Smooth muscle cell (in vitro differentiated cells): ENCODE results near the gene ZNF410. TPM values are rescaled to one million over a fixed set of nuclear protein-coding genes. Genes with fewer than 3 reads are reported as not detected.

Experiments
- DNase-seq: peaks from one replicate; lab custom pipeline; 2025; ENCODE audit not compliant: unreplicated experiment; lab: John Stamatoyannopoulos, UW
- H2AFZ ChIP-seq: fragments of 200-600 bp; sonication (generic); 2 replicates; pipeline ENCODE4 v1.6.0; 2016; ENCODE audit warnings: antibody characterized with exemption, low read depth, mild to moderate bottlenecking
- H3F3A ChIP-seq: fragments of 200-600 bp; sonication (generic); 2 replicates; pipeline ENCODE4 v1.6.0; 2017; ENCODE audit warnings: antibody characterized with exemption, low read depth
- H3K27ac ChIP-seq: fragments of 200-600 bp; sonication (generic); 2 replicates; pipeline ENCODE4 v1.5.1; 2016; ENCODE audit warnings: low read depth, mild to moderate bottlenecking
- H3K27me3 ChIP-seq: fragments of 200-600 bp; sonication (generic); 2 replicates; pipeline ENCODE4 v1.6.1; 2016; ENCODE audit warnings: low read depth, mild to moderate bottlenecking
- H3K36me3 ChIP-seq: fragments of 200-600 bp; sonication (generic); 2 replicates; pipeline ENCODE4 v1.5.1; 2016; ENCODE audit warnings: low read depth
- H3K4me1 ChIP-seq: fragments of 200-600 bp; sonication (generic); 2 replicates; pipeline ENCODE4 v1.5.1; 2016; ENCODE audit warnings: low read depth
- H3K4me2 ChIP-seq: fragments of 200-600 bp; sonication (generic); 2 replicates; pipeline ENCODE4 v1.6.0; 2016; ENCODE audit warnings: mild to moderate bottlenecking
- H3K4me3 ChIP-seq: fragments of 200-600 bp; sonication (generic); 2 replicates; pipeline ENCODE4 v1.5.1; 2016; ENCODE audit warnings: mild to moderate bottlenecking
- H3K79me2 ChIP-seq: fragments of 200-600 bp; sonication (generic); 2 replicates; pipeline ENCODE4 v1.6.0; 2016; ENCODE audit warnings: low read depth, mild to moderate bottlenecking
- H3K9ac ChIP-seq: fragments of 200-600 bp; sonication (generic); 2 replicates; pipeline ENCODE4 v1.6.0; 2016; ENCODE audit warnings: low read depth
- H3K9me3 ChIP-seq: fragments of 200-600 bp; sonication (generic); replicated peaks from 2 replicates; pipeline ENCODE4 v1.5.1; 2016; ENCODE audit warnings: low read depth
- H4K20me1 ChIP-seq: fragments of 200-600 bp; sonication (generic); 2 replicates; pipeline ENCODE4 v1.6.0; 2016; ENCODE audit warnings: low read depth
- WGBS: methylation state at CpG from one replicate; pipeline ENCODE4 v1.1.7; 2016; ENCODE audit warnings: low lambda C conversion rate; 5-methylcytosine and 5-hydroxymethylcytosine counted together
- polyA plus RNA-seq: library from polyadenylated mRNA; unstranded; fragments of >200 nt; fragmentation: Nextera tagmentation; extraction: Ambion mirVana; gene quantifications from 2 replicates; pipeline ENCODE4 v1.2.1, GENCODE V29; 2016
- small RNA-seq: library from RNA; depleted of rRNA; stranded (forward); fragments of <200 nt; gene quantifications from one replicate; pipeline ENCODE3, GENCODE V24; 2014
- total RNA-seq: library from RNA; depleted of rRNA; stranded (reverse); fragments of >200 nt; gene quantifications from 2 replicates; pipeline ENCODE4 v1.2.3, GENCODE V29; 2014
- TF ChIP-seq, protein P1 (sequence below): fragments of 200-600 bp; sonication (generic); IDR thresholded peaks from 2 replicates; pipeline ENCODE4 v1.5.1; 2017; ENCODE audit warnings: borderline replicate concordance, mild to moderate bottlenecking, antibody characterized with exemption; ENCODE audit not compliant: insufficient read depth, poor library complexity, severe bottlenecking

Gene ZNF410
- total and polyA plus RNA-seq, 2 experiments from 2014 or later: 45.1 to 67.3 TPM

GRCh38 chr14:73973497-73973896 lies 86.8 kb downstream of the ZNF410 start:
- Histone ChIP-seq H3K4me2 (no peak overlapping the region), H4K20me1 (no peaks in the 10 kb centered on the region), H3K27me3 (no peaks in the 10 kb centered on the region), H3F3A (no peaks in the 10 kb centered on the region), H3K9ac (no peak overlapping the region), H3K4me1 (no peaks in the 10 kb centered on the region), H3K4me3 (no peak overlapping the region), H3K36me3 (no peaks in the 10 kb centered on the region), H3K9me3 (no peaks in the 10 kb centered on the region), H3K27ac (no peak overlapping the region), H3K79me2 (no peaks in the 10 kb centered on the region), H2AFZ (no peak overlapping the region)
- WGBS: 70% methylated on average over 2 of the region's 2 CpGs
- no peak for DNase-seq
- TF ChIP-seq, protein P1, sequence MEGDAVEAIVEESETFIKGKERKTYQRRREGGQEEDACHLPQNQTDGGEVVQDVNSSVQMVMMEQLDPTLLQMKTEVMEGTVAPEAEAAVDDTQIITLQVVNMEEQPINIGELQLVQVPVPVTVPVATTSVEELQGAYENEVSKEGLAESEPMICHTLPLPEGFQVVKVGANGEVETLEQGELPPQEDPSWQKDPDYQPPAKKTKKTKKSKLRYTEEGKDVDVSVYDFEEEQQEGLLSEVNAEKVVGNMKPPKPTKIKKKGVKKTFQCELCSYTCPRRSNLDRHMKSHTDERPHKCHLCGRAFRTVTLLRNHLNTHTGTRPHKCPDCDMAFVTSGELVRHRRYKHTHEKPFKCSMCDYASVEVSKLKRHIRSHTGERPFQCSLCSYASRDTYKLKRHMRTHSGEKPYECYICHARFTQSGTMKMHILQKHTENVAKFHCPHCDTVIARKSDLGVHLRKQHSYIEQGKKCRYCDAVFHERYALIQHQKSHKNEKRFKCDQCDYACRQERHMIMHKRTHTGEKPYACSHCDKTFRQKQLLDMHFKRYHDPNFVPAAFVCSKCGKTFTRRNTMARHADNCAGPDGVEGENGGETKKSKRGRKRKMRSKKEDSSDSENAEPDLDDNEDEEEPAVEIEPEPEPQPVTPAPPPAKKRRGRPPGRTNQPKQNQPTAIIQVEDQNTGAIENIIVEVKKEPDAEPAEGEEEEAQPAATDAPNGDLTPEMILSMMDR: no peak

DNA sequence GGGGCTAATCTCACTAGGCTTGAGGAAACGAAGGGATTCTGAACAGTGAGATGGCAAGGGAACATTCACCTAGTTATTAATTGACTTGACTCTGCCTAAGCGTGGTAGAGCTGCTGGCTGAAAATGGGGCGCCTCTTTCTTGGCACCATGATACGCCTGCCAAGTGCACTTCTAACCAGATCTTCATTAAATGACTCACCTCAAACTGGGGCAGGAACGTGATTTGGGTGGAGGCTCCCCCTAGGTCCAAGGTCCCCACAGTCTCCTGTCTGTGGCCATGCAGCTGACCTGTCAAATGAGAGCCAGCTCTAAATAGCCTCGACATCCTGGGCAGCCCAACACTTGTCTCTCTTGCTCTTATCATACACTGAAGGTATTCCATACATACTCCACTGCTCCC lies 89.5 kb downstream of the ZNF410 start:
- no peak overlapping the region for H3K27ac ChIP-seq
- no peaks in the 10 kb centered on the region for H4K20me1 ChIP-seq
- no peaks in the 10 kb centered on the region for H3K79me2 ChIP-seq
- no peak overlapping the region for H3K4me3 ChIP-seq
- no peaks in the 10 kb centered on the region for H3K36me3 ChIP-seq
- no peaks in the 10 kb centered on the region for H3K9me3 ChIP-seq
- H3K4me2 ChIP-seq: no peak overlapping the region
- TF ChIP-seq, protein P1: no peak
- no peak overlapping the region for H3K9ac ChIP-seq
- no peaks in the 10 kb centered on the region for H3K4me1 ChIP-seq
- DNase-seq: no peak
- H3K27me3 ChIP-seq: no peaks in the 10 kb centered on the region
- no peaks in the 10 kb centered on the region for H3F3A ChIP-seq
- 98% methylated on average over 6 of the region's 6 CpGs for WGBS
- no peak overlapping the region for H2AFZ ChIP-seq

GRCh38 chr14:73977896-73978295 lies 91.2 kb downstream of the ZNF410 start:
- H3K27me3 ChIP-seq: no peaks in the 10 kb centered on the region
- H3K36me3 ChIP-seq: no peaks in the 10 kb centered on the region
- H3K4me3 ChIP-seq: no peak overlapping the region
- DNase-seq: no peak
- H3K9me3 ChIP-seq: no peaks in the 10 kb centered on the region
- WGBS: 41% methylated on average over 4 of the region's 4 CpGs
- H3K27ac ChIP-seq: no peak overlapping the region
- H4K20me1 ChIP-seq: no peaks in the 10 kb centered on the region
- H3K79me2 ChIP-seq: no peaks in the 10 kb centered on the region
- H3K4me2 ChIP-seq: no peak overlapping the region
- TF ChIP-seq, protein P1: no peak
- H3K4me1 ChIP-seq: no peaks in the 10 kb centered on the region
- H3F3A ChIP-seq: no peaks in the 10 kb centered on the region
- H2AFZ ChIP-seq: no peak overlapping the region
- H3K9ac ChIP-seq: no peak overlapping the region

Small RNA genes lying within 50 kb of the gene (small RNA-seq; reads per million reads assigned to genes)
- not detected for gene AC005520.4
- not detected for gene RF00019

Other genes starting within 250 kb of the ZNF410 start
- gene DNAL1, start 241.9 kb upstream of the ZNF410 start, total RNA-seq: 10.4 and 32.7 TPM in 2 replicates
- 12.2 and 12.6 TPM in 2 replicates for gene DNAL1, start 241.9 kb upstream of the ZNF410 start, polyA plus RNA-seq
- gene PNMA1, start 172.5 kb upstream of the ZNF410 start, total RNA-seq: 16.5 and 22.4 TPM in 2 replicates
- 43.5 and 52.7 TPM in 2 replicates for gene PNMA1, start 172.5 kb upstream of the ZNF410 start, polyA plus RNA-seq
- 3.7 and 4.7 TPM in 2 replicates for gene PTGR2, start 35.0 kb upstream of the ZNF410 start, total RNA-seq
- 2.9 and 4.0 TPM in 2 replicates for gene PTGR2, start 35.0 kb upstream of the ZNF410 start, polyA plus RNA-seq
- gene FAM161B, start 63.2 kb downstream of the ZNF410 start, total RNA-seq: 2.7 and 4.7 TPM in 2 replicates
- gene FAM161B, start 63.2 kb downstream of the ZNF410 start, polyA plus RNA-seq: 3.9 and 6.3 TPM in 2 replicates
- gene COQ6, start 63.4 kb downstream of the ZNF410 start, total RNA-seq: 9.6 and 16.8 TPM in 2 replicates
- 18.2 and 22.3 TPM in 2 replicates for gene COQ6, start 63.4 kb downstream of the ZNF410 start, polyA plus RNA-seq
- gene ENTPD5, start 132.4 kb downstream of the ZNF410 start, total RNA-seq: 9.1 and 9.9 TPM in 2 replicates
- gene ENTPD5, start 132.4 kb downstream of the ZNF410 start, polyA plus RNA-seq: 8.1 and 9.8 TPM in 2 replicates
- gene BBOF1, start 132.5 kb downstream of the ZNF410 start, total RNA-seq: 6.4 and 20.6 TPM in 2 replicates
- 3.7 and 6.5 TPM in 2 replicates for gene BBOF1, start 132.5 kb downstream of the ZNF410 start, polyA plus RNA-seq
- gene ALDH6A1, start 197.6 kb downstream of the ZNF410 start, total RNA-seq: 16.1 and 22.3 TPM in 2 replicates
- 18.2 and 18.9 TPM in 2 replicates for gene ALDH6A1, start 197.6 kb downstream of the ZNF410 start, polyA plus RNA-seq
- gene LIN52, start 198.1 kb downstream of the ZNF410 start, total RNA-seq: 17.4 and 17.8 TPM in 2 replicates
- 13.8 and 16.1 TPM in 2 replicates for gene LIN52, start 198.1 kb downstream of the ZNF410 start, polyA plus RNA-seq